ENCODE data around the gene YWHAE. TPM values are rescaled to one million over a fixed set of nuclear protein-coding genes. Genes with fewer than 3 reads are reported as not detected.

The YWHAE gene
- total RNA-seq, 1 donor from 2014 or later, result 2,181 TPM

- Histone ChIP-seq H3K27me3 (no peaks in the 10 kb centered on the region), H3K36me3 (no peaks in the 10 kb centered on the region), H3K9me3 (ENCODE audit: low read depth) (no peaks in the 10 kb centered on the region), H3F3A (ENCODE audit: low read depth) (no peaks in the 10 kb centered on the region), H3K4me3 (no peak overlapping the region), H4K20me1 (ENCODE audit: low read depth) (no peaks in the 10 kb centered on the region), H3K4me2 (no peak overlapping the region), H3K79me2 (ENCODE audit: low read depth) (no peaks in the 10 kb centered on the region), H3K27ac (no peak overlapping the region), H3K9ac (no peak overlapping the region), H3K4me1 (no peaks in the 10 kb centered on the region), H2AFZ (replicated peaks) (no peak overlapping the region)
- DNase-seq (ENCODE audit: low spot score), result no peak
- Mint-ChIP-seq H3K27ac (no peak overlapping the region), H3K27me3 (ENCODE audit: insufficient read depth, low read depth) (peaks cover 5% of the 10 kb centered on the region), H3K4me3 (no peak overlapping the region), H3K9me3 (no peaks in the 10 kb centered on the region), H3K36me3 (no peaks in the 10 kb centered on the region), H3K4me1 (peaks cover 4% of the 10 kb centered on the region)
- TF ChIP-seq EZH2 (IDR thresholded peaks at IDR 0.05) (no peak), CTCF (IDR thresholded peaks at IDR 0.05) (no peak), EZH2phosphoT487 (IDR thresholded peaks at IDR 0.05) (no peak)
These were observed 77.5 kb downstream of the YWHAE start for GRCh38 chr17:1322480-1322879.

GRCh38 chr17:1322014-1322428, 78.0 kb downstream of the YWHAE start:
- Histone ChIP-seq H3K4me2 (no peak overlapping the region), H3K9me3 (ENCODE audit: low read depth) (no peaks in the 10 kb centered on the region), H3K27me3 (no peaks in the 10 kb centered on the region), H2AFZ (replicated peaks) (no peak overlapping the region), H3K36me3 (no peaks in the 10 kb centered on the region), H3F3A (ENCODE audit: low read depth) (no peaks in the 10 kb centered on the region), H3K9ac (no peak overlapping the region), H3K4me3 (no peak overlapping the region), H3K79me2 (ENCODE audit: low read depth) (no peaks in the 10 kb centered on the region), H3K4me1 (no peaks in the 10 kb centered on the region), H4K20me1 (ENCODE audit: low read depth) (no peaks in the 10 kb centered on the region), H3K27ac (no peak overlapping the region)
- H3K27me3 Mint-ChIP-seq (ENCODE audit: insufficient read depth, low read depth), result peaks cover 5% of the 10 kb centered on the region
- peaks cover 4% of the 10 kb centered on the region for H3K4me1 Mint-ChIP-seq
- no peak for DNase-seq (ENCODE audit: low spot score)
- no peak overlapping the region for H3K27ac Mint-ChIP-seq
- TF ChIP-seq EZH2phosphoT487 (IDR thresholded peaks at IDR 0.05) (no peak), EZH2 (IDR thresholded peaks at IDR 0.05) (no peak), CTCF (IDR thresholded peaks at IDR 0.05) (no peak)
- H3K36me3 Mint-ChIP-seq, result no peaks in the 10 kb centered on the region
- H3K4me3 Mint-ChIP-seq, result no peak overlapping the region
- H3K9me3 Mint-ChIP-seq, result no peaks in the 10 kb centered on the region

GRCh38 chr17:1315891-1316403, 84.1 kb downstream of the YWHAE start:
- no peak overlapping the region for H3K27ac Mint-ChIP-seq
- no peak overlapping the region for H2AFZ ChIP-seq (replicated peaks)
- no peak for TF ChIP-seq EZH2 (IDR thresholded peaks at IDR 0.05)
- no peak for TF ChIP-seq EZH2phosphoT487 (IDR thresholded peaks at IDR 0.05)
- no peak for TF ChIP-seq CTCF (IDR thresholded peaks at IDR 0.05)

More at GRCh38 chr17:1315891-1316403, 84.1 kb downstream of the YWHAE start:
- Mint-ChIP-seq H3K4me1 (peaks cover 9% of the 10 kb centered on the region), H3K36me3 (no peaks in the 10 kb centered on the region), H3K27me3 (ENCODE audit: insufficient read depth, low read depth) (peaks cover 14% of the 10 kb centered on the region), H3K4me3 (no peak overlapping the region), H3K9me3 (no peaks in the 10 kb centered on the region)
- Histone ChIP-seq H3K9ac (no peak overlapping the region), H3K79me2 (ENCODE audit: low read depth) (no peaks in the 10 kb centered on the region), H4K20me1 (ENCODE audit: low read depth) (no peaks in the 10 kb centered on the region), H3K36me3 (no peaks in the 10 kb centered on the region), H3K27ac (no peak overlapping the region), H3K9me3 (ENCODE audit: low read depth) (no peaks in the 10 kb centered on the region), H3K4me1 (peaks cover 9% of the 10 kb centered on the region), H3K27me3 (peaks cover 7% of the 10 kb centered on the region), H3K4me3 (no peak overlapping the region), H3F3A (ENCODE audit: low read depth) (no peaks in the 10 kb centered on the region), H3K4me2 (no peak overlapping the region)
- no peak for DNase-seq (ENCODE audit: low spot score)

Data from neural progenitor cell (in vitro differentiated cells).